ENCODE measurements around the gene LSM7. TPM values are rescaled to one million over a fixed set of nuclear protein-coding genes. Genes with fewer than 3 reads are reported as not detected.
"Not testable (repeated sequence)": the region's sequence is repeated elsewhere in the genome, so short reads cannot be mapped to it uniquely, and the experiment has no call there.

The LSM7 gene
- total RNA-seq, 1 donor from 2014 or later = 135 TPM

DNA sequence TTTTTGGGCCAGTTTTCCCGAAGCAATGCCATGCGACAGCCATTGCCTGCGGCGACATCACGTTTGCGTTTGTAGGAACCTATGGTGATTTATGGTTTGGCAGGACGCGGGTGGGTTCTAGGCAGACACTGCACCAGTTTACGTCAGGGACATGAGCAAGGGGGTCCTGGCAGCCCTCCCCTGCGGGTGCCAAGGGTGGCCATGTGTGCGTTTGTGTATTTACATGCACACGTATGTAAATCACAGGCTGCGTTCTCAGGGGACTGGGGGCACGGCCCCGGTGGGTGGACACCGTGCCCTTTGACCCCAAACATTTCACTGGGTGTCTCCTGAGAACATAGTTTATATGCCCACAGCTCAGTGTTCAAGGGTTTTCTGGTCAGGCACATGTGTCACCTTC, 22.3 kb upstream of the LSM7 start:
- intact Hi-C loops (cut with DNase I) = no loop called here
- no peaks in the 10 kb centered on the region for H3K4me1 ChIP-seq
- peaks cover 0 to 28% of the 10 kb centered on the region in 2 donors for H3K36me3 ChIP-seq
- no peak overlapping the region for H3K27ac ChIP-seq
- no peaks in the 10 kb centered on the region for H3K27me3 ChIP-seq
- no peaks in the 10 kb centered on the region for H3K9me3 ChIP-seq
- TF ChIP-seq POLR2A (IDR thresholded peaks at IDR 0.05) (no peak), POLR2AphosphoS5 (IDR thresholded peaks at IDR 0.05; ENCODE audit: insufficient read depth in 1 of 2, low read depth in 1 of 2) (no peak)
- TF ChIP-seq, protein P1, sequence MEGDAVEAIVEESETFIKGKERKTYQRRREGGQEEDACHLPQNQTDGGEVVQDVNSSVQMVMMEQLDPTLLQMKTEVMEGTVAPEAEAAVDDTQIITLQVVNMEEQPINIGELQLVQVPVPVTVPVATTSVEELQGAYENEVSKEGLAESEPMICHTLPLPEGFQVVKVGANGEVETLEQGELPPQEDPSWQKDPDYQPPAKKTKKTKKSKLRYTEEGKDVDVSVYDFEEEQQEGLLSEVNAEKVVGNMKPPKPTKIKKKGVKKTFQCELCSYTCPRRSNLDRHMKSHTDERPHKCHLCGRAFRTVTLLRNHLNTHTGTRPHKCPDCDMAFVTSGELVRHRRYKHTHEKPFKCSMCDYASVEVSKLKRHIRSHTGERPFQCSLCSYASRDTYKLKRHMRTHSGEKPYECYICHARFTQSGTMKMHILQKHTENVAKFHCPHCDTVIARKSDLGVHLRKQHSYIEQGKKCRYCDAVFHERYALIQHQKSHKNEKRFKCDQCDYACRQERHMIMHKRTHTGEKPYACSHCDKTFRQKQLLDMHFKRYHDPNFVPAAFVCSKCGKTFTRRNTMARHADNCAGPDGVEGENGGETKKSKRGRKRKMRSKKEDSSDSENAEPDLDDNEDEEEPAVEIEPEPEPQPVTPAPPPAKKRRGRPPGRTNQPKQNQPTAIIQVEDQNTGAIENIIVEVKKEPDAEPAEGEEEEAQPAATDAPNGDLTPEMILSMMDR (IDR thresholded peaks at IDR 0.05) = no peak
- H3K4me3 ChIP-seq = no peak overlapping the region
- DNase-seq (ENCODE audit: extremely low spot score in 2 of 2) = no peak

DNA sequence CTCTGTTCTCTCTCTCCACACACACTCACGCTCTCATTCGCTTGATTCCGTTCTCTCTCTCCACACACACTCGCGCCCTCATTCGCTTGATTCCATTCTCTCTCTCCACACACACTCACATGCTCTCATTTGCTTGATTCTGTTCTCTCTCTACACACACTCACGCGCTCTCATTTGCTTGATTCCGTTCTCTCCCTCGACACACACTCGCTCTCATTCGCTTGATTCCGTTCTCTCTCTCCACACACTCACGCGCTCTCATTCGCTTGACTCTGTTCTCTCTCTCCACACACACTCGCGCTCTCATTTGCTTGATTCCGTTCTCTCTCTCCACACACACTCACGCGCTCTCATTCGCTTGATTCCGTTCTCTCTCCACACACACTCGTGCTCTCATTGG, 21.4 kb upstream of the LSM7 start:
- intact Hi-C loops (cut with DNase I); H3K9me3 ChIP-seq; H3K27ac ChIP-seq; H3K4me1 ChIP-seq; H3K4me3 ChIP-seq; H3K27me3 ChIP-seq; DNase-seq (ENCODE audit: extremely low spot score in 2 of 2): not testable (repeated sequence)
- H3K36me3 ChIP-seq = peaks cover 0 to 28% of the 10 kb centered on the region in 2 donors

DNA sequence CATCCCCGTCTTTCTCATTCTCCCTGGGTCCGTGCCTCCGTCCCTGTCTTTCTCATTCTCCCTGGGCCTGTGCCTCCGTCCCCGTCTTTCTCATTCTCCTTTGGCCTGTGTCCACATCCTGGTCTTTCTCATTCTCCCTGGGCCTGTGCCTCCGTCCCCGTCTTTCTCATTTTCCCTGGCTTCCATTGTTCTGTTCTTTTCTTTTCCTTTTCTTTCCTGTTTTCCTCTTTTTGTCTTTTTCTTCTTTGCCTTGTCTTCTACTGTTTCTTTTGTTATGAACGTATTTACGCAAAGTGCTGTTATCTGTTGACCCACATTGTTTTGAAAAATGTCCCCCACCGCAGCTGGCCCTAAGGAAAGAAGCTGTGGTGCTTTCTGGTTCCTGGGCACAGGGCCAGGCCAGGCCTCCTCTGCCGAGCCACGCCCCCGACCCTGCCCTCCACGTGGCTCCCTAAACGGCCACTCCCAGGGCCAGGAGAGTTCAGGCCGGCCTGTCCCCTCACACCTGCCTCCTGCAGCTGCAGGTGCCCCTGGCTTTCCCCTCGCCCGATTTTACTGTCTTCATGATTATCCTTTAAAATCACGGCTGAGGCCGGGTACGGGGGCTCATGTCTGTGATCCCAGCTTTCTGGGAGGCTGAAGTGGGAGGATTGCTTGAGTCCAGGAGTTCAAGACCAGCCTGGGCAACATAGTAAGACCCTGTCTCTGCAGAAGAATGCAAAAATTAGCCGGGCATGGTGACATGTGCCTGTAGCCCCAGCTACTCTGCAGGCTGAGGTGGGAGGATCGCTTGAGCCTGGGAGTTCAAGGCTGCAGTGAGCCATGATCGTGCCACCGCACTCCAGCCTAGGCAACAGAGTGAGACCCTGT, 17.6 kb upstream of the LSM7 start:
- H3K4me3 ChIP-seq = no peak overlapping the region
- H3K4me1 ChIP-seq = no peaks in the 10 kb centered on the region
- H3K27me3 ChIP-seq = no peaks in the 10 kb centered on the region
- H3K9me3 ChIP-seq = no peaks in the 10 kb centered on the region
- DNase-seq (ENCODE audit: extremely low spot score in 2 of 2) = no peak
- peaks cover 0 to 19% of the 10 kb centered on the region in 2 donors for H3K36me3 ChIP-seq
- intact Hi-C loops (cut with DNase I) = no loop called here
- no peak for TF ChIP-seq POLR2AphosphoS5 (IDR thresholded peaks at IDR 0.05; ENCODE audit: insufficient read depth in 1 of 2, low read depth in 1 of 2)
- TF ChIP-seq POLR2A (IDR thresholded peaks at IDR 0.05) = no peak
- TF ChIP-seq, protein P1 (IDR thresholded peaks at IDR 0.05) = no peak
- H3K27ac ChIP-seq = no peak overlapping the region

DNA sequence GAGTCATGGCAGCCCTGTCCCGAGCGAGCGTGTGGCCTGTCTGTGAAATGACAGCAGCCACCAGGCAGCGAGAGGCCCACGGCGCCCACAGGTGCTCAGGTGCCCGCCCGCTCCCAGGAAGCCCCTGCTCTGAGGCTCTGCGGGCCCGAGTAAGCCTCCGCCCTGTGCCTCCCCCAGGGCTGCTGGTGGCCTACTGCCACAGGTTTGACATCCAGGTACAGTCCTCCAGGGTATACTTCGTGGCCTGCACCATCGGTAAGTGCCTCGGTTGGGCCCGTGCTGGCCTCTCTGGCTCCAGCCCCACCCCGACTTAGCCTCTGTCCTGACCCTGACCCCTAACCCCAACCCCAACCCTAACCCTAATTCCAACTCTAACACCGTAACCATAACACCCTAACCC, 16.7 kb upstream of the LSM7 start:
- no peaks in the 10 kb centered on the region for H3K4me1 ChIP-seq
- no peak for DNase-seq (ENCODE audit: extremely low spot score in 2 of 2)
- no peak overlapping the region for H3K4me3 ChIP-seq
- peaks cover 0 to 26% of the 10 kb centered on the region in 2 donors for H3K36me3 ChIP-seq
- no peak overlapping the region for H3K27ac ChIP-seq
- TF ChIP-seq POLR2AphosphoS5 (IDR thresholded peaks at IDR 0.05; ENCODE audit: insufficient read depth in 1 of 2, low read depth in 1 of 2) (no peak), POLR2A (IDR thresholded peaks at IDR 0.05) (no peak)
- TF ChIP-seq, protein P1 (IDR thresholded peaks at IDR 0.05) = no peak
- H3K9me3 ChIP-seq = no peaks in the 10 kb centered on the region
- no peaks in the 10 kb centered on the region for H3K27me3 ChIP-seq
- intact Hi-C loops (cut with DNase I) = no loop called here

DNA sequence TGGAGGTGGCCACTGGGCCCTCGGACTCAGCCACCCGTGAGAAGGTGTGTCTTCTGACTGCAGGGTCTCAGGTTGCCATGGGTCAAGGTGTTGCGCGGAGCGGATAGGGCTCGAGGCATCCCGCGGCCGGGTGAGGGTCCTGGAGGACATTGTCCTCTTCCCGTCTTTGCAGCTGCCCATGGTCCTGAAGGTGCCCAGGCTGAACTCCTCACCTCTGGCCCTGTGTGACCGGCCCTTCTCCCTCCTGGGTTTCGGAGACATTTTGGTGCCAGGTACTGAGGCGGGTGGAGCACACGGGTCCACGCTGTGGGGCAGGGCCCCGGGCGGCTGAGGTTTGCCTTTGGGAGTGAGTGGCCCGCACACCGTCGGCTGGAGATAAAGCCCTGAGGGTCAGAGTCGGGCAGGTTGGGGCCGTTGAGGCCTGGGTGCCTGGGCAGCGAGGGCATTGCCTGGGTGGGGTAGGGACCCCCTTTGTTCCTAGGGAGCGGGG, 16.0 kb upstream of the LSM7 start:
- H3K9me3 ChIP-seq = no peaks in the 10 kb centered on the region
- no peak overlapping the region for H3K4me3 ChIP-seq
- intact Hi-C loops (cut with DNase I) = no loop called here
- no peaks in the 10 kb centered on the region for H3K27me3 ChIP-seq
- TF ChIP-seq, protein P1 (IDR thresholded peaks at IDR 0.05) = no peak
- TF ChIP-seq POLR2A (IDR thresholded peaks at IDR 0.05) = no peak
- TF ChIP-seq POLR2AphosphoS5 (IDR thresholded peaks at IDR 0.05; ENCODE audit: insufficient read depth in 1 of 2, low read depth in 1 of 2) = no peak
- H3K36me3 ChIP-seq = peaks cover 0 to 30% of the 10 kb centered on the region in 2 donors
- H3K27ac ChIP-seq = no peak overlapping the region
- DNase-seq (ENCODE audit: extremely low spot score in 2 of 2) = no peak
- H3K4me1 ChIP-seq = no peaks in the 10 kb centered on the region
